HepG2 (cell line): ENCODE data around the gene ATL2.

ENCODE experiments used
- ATF1 ChIP-seq: IDR thresholded peaks from 2 replicates; pipeline ENCODE4 v1.6.1; 2016; ENCODE audit warnings: mild to moderate bottlenecking, control low read depth
- CHD2 ChIP-seq: IDR thresholded peaks from 2 replicates; pipeline ENCODE4 v1.6.1; 2011; ENCODE audit warnings: low read depth, low read length, improper control_type of control experiment
- FOXK1 ChIP-seq: sonication (generic); formaldehyde crosslinking; IDR thresholded peaks from 2 replicates; pipeline ENCODE4 v1.4.0; 2020; ENCODE audit warnings: low read depth, missing genetic modification reagents, borderline replicate concordance
- MXD3 ChIP-seq: IDR thresholded peaks from 2 replicates; pipeline ENCODE4 v1.6.1; 2016; ENCODE audit warnings: mild to moderate bottlenecking, missing biosample characterization, missing genetic modification reagents
- POLR2A ChIP-seq, 2 experiments: IDR thresholded peaks; 2 replicates each; pipeline ENCODE4 v1.6.1; 2011; ENCODE audit warnings: low read depth in 2 of 2, low read length in 2 of 2, mild to moderate bottlenecking in 1 of 2, moderate library complexity in 1 of 2; ENCODE audit not compliant: insufficient read depth in 1 of 2
- PREB ChIP-seq: sonication (generic); formaldehyde crosslinking; IDR thresholded peaks from 2 replicates; pipeline ENCODE4 v1.4.0; 2020; ENCODE audit warnings: missing genetic modification reagents
- TAF1 ChIP-seq: sonication (generic); formaldehyde crosslinking; IDR thresholded peaks from 2 replicates; pipeline ENCODE4 v1.4.0; 2020; ENCODE audit warnings: missing genetic modification reagents
- TCF7L2 ChIP-seq: IDR thresholded peaks from 2 replicates; pipeline ENCODE4 v1.6.1; 2011; ENCODE audit warnings: mild to moderate bottlenecking, low read depth, low read length, moderate library complexity
- THAP11 ChIP-seq: IDR thresholded peaks from 2 replicates; pipeline ENCODE4 v1.6.1; 2016; ENCODE audit warnings: missing biosample characterization, missing genetic modification reagents
- ZNF121 ChIP-seq: sonication (generic); formaldehyde crosslinking; IDR thresholded peaks from 2 replicates; pipeline ENCODE4 v1.5.0; 2020; ENCODE audit warnings: mild to moderate bottlenecking, missing genetic modification reagents

- TF ChIP-seq FOXK1, result no peak
- no peak for TF ChIP-seq THAP11 (CRISPR knock-in tag)
- no peak for TF ChIP-seq PREB (CRISPR knock-in tag)
- no peak for TF ChIP-seq ZNF121 (CRISPR knock-in tag)
- TF ChIP-seq TCF7L2, result no peak
- no peak for TF ChIP-seq CHD2
- TF ChIP-seq ATF1 (CRISPR knock-in tag), result no peak
- TF ChIP-seq TAF1 (CRISPR knock-in tag), result no peak
- no peak for TF ChIP-seq POLR2A (IDR thresholded peaks at IDR 0.05; ENCODE audit: insufficient read depth in 1 of 2, low read depth in 2 of 2, low read length in 2 of 2)
- no peak for TF ChIP-seq MXD3 (CRISPR knock-in tag)
Observed at GRCh38 chr2:38409156-38410102, 32.4 kb upstream of the ATL2 start.
